HG03521 (cell line): Measurements from ENCODE around the gene HDAC8.

Experiments
- ATAC-seq: cut with Tn5 transposase; IDR thresholded peaks from one replicate; pipeline ENCODE4 v1.9.1; 2021; ENCODE audit warnings: mild to moderate bottlenecking, moderate library complexity; ENCODE audit not compliant: unreplicated experiment

Gene HDAC8

DNA sequence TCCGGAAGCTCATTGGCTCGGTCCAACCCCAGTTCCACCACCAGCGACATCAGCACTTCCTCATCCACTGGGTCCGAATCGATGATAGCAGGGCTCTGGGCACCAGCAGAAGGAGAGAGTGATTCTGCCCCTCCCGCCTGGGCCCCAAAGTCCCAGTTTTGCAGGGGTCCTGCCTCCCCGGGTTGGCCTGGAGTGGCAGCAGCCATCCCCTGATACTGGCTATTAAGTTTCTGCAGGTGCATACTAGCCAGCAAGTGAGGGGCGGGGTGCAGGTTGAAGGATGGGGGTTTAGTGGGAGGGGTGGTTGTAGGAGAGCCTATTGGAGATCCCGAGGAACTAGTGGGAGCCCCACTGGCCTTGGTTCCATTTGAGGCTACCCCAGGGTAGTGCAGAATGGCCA is 270.9 kb downstream of the HDAC8 start:
- no peak for ATAC-seq

- ATAC-seq = no peak
Observed at GRCh38 chrX:72299891-72300630, 272.6 kb downstream of the HDAC8 start.

GRCh38 chrX:72297953-72298730 is 274.5 kb downstream of the HDAC8 start:
- no peak for ATAC-seq

- no peak for ATAC-seq
Observed at GRCh38 chrX:72296991-72297390, 275.7 kb downstream of the HDAC8 start.

- no peak for ATAC-seq
Observed at GRCh38 chrX:72295745-72296144, 276.9 kb downstream of the HDAC8 start.

- no peak for ATAC-seq
Observed at GRCh38 chrX:72294497-72294896, 278.1 kb downstream of the HDAC8 start.

- ATAC-seq = no peak
Observed at GRCh38 chrX:72282302-72282701, 290.3 kb downstream of the HDAC8 start.

- no peak for ATAC-seq
Observed at GRCh38 chrX:72280321-72280845, 292.3 kb downstream of the HDAC8 start.
